ENCODE results near the gene LMNTD1.

Gene LMNTD1

DNA sequence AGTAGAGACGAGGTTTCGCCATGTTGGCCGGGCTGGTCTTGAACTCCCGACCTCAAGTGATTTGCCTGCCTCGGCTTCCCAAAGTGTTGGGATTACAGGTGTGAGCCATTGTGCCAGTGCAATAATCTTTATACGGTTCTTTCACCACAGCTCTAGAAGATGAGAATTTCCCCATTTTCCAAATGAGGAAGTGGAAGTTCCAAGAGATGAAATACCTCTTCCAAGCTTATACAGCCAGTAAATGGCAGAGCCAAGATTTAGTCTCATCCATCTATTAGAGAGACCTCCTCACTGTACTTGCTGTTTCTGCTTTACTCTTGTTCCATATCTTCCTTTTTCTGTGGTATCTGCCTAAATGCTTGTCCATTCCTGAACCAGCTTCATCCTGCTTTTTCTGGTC lies 3.1 kb upstream of the LMNTD1 start:
- Histone ChIP-seq H3K4me3 (ENCODE audit: low read depth, low read length) (no peak overlapping the region), H3K27me3 (ENCODE audit: control insufficient read depth, insufficient read depth, low read length) (no peaks in the 10 kb centered on the region), H3K4me2 (ENCODE audit: low read length) (no peak overlapping the region), H3K79me2 (no peaks in the 10 kb centered on the region), H3K4me1 (no peaks in the 10 kb centered on the region), H3K9me3 (ENCODE audit: control insufficient read depth, low read length) (no peaks in the 10 kb centered on the region), H3K27ac (no peak overlapping the region), H3K9ac (no peak overlapping the region), H2AFZ (no peak overlapping the region), H3K36me3 (ENCODE audit: control insufficient read depth, insufficient read depth, low read length) (no peaks in the 10 kb centered on the region)
- TF ChIP-seq, protein P1, sequence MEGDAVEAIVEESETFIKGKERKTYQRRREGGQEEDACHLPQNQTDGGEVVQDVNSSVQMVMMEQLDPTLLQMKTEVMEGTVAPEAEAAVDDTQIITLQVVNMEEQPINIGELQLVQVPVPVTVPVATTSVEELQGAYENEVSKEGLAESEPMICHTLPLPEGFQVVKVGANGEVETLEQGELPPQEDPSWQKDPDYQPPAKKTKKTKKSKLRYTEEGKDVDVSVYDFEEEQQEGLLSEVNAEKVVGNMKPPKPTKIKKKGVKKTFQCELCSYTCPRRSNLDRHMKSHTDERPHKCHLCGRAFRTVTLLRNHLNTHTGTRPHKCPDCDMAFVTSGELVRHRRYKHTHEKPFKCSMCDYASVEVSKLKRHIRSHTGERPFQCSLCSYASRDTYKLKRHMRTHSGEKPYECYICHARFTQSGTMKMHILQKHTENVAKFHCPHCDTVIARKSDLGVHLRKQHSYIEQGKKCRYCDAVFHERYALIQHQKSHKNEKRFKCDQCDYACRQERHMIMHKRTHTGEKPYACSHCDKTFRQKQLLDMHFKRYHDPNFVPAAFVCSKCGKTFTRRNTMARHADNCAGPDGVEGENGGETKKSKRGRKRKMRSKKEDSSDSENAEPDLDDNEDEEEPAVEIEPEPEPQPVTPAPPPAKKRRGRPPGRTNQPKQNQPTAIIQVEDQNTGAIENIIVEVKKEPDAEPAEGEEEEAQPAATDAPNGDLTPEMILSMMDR (IDR thresholded peaks at IDR 0.05), result no peak

DNA sequence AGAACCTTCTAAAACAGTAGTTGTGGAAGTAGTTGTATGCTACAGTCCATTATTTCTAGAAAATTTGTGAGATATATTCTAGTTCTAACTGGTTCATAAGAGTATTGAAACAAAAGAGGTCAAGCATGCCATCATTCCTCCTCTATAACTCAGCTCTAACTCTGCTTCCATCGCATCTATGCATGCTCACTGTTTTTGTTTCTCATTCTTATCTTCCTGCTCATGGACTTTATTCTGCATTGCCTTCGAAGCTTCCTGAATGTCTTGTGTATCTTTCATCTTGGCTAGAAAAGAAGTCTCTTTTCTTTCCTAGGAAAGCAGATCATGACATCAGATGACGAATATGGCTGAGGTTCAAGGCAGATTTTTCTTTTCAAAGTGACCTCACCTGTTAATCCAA lies 402 bp downstream of the LMNTD1 start:
- no peaks in the 10 kb centered on the region for H3K27me3 ChIP-seq (ENCODE audit: control insufficient read depth, insufficient read depth, low read length)
- H3K9ac ChIP-seq, result no peak overlapping the region
- no peak overlapping the region for H3K4me3 ChIP-seq (ENCODE audit: low read depth, low read length)
- H3K36me3 ChIP-seq (ENCODE audit: control insufficient read depth, insufficient read depth, low read length), result no peaks in the 10 kb centered on the region
- no peak overlapping the region for H2AFZ ChIP-seq
- H3K9me3 ChIP-seq (ENCODE audit: control insufficient read depth, low read length), result no peaks in the 10 kb centered on the region
- no peak overlapping the region for H3K27ac ChIP-seq
- no peaks in the 10 kb centered on the region for H3K4me1 ChIP-seq
- TF ChIP-seq, protein P1 (IDR thresholded peaks at IDR 0.05), result no peak
- no peak overlapping the region for H3K4me2 ChIP-seq (ENCODE audit: low read length)
- H3K79me2 ChIP-seq, result no peaks in the 10 kb centered on the region

DNA sequence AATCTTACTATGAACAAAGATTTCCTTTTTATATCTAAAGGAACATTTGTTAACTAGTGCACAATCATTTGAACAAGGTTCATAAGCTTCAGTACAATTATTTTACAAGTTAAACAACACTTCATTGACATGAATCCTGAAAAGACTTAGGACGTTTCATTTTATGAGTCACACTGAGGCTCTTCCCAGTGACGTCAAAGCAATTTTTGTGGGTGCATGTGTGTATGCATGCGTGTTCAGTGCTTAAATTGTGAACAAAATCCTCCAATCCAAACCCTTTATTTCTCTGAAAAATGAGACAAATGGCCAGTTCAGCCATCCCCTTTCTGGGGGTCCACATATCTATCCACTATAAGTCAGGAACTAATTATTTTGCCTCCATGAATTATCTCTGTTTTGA lies 2.9 kb downstream of the LMNTD1 start:
- Histone ChIP-seq H3K4me2 (ENCODE audit: low read length) (no peak overlapping the region), H3K9me3 (ENCODE audit: control insufficient read depth, low read length) (no peaks in the 10 kb centered on the region), H3K4me1 (no peaks in the 10 kb centered on the region), H3K27ac (no peak overlapping the region), H3K4me3 (ENCODE audit: low read depth, low read length) (no peak overlapping the region), H3K36me3 (ENCODE audit: control insufficient read depth, insufficient read depth, low read length) (no peaks in the 10 kb centered on the region), H3K9ac (no peak overlapping the region), H3K27me3 (ENCODE audit: control insufficient read depth, insufficient read depth, low read length) (no peaks in the 10 kb centered on the region), H3K79me2 (no peaks in the 10 kb centered on the region), H2AFZ (no peak overlapping the region)
- TF ChIP-seq, protein P1 (IDR thresholded peaks at IDR 0.05), result no peak

DNA sequence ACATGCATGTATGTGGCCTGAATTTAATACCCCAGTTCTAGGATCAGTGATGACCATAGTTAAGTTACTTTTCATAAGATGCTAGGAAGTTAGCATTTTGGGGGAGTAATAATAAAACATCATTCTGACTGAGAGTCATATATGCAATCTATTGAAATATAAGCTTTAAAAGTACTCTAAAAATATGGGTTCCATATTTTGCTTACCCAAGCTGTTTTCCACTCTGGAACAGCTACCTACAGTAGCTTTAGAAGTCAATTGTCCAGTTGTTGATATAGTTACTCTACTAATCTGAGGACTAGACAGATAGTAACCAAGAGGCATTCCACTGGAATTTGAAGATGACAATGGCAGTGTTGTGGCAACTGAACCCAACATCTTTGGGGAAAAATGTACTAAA lies 4.0 kb downstream of the LMNTD1 start:
- H3K36me3 ChIP-seq (ENCODE audit: control insufficient read depth, insufficient read depth, low read length), result no peaks in the 10 kb centered on the region
- H3K27me3 ChIP-seq (ENCODE audit: control insufficient read depth, insufficient read depth, low read length), result no peaks in the 10 kb centered on the region
- no peaks in the 10 kb centered on the region for H3K79me2 ChIP-seq
- H2AFZ ChIP-seq, result no peak overlapping the region
- H3K9ac ChIP-seq, result no peak overlapping the region
- H3K4me2 ChIP-seq (ENCODE audit: low read length), result no peak overlapping the region
- H3K27ac ChIP-seq, result no peak overlapping the region
- no peak overlapping the region for H3K4me3 ChIP-seq (ENCODE audit: low read depth, low read length)
- no peaks in the 10 kb centered on the region for H3K4me1 ChIP-seq
- H3K9me3 ChIP-seq (ENCODE audit: control insufficient read depth, low read length), result no peaks in the 10 kb centered on the region
- TF ChIP-seq, protein P1 (IDR thresholded peaks at IDR 0.05), result no peak

DNA sequence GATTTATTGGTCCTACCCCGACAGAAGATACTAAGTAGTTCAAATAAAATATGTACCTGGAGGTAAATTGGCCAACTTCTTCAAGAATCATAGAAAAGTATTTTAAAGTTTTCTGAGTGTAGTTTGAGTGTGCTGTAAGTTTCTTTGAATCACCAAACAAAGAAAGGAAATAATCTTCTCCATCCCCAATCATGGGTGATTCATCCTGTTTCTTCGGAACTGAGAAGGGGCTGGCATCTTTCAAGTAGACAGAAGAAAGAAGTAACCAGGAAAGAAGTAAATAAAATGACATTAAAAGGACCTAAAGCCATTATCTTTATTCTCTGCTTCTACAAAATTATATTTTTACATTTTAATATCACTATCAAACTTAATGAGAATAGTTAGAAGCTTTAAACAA lies 6.8 kb downstream of the LMNTD1 start:
- no peak overlapping the region for H3K9ac ChIP-seq
- H3K4me1 ChIP-seq, result no peaks in the 10 kb centered on the region
- TF ChIP-seq, protein P1 (IDR thresholded peaks at IDR 0.05), result no peak
- no peaks in the 10 kb centered on the region for H3K9me3 ChIP-seq (ENCODE audit: control insufficient read depth, low read length)
- H3K4me3 ChIP-seq (ENCODE audit: low read depth, low read length), result no peak overlapping the region
- no peak overlapping the region for H3K27ac ChIP-seq
- H3K4me2 ChIP-seq (ENCODE audit: low read length), result no peak overlapping the region
- H3K36me3 ChIP-seq (ENCODE audit: control insufficient read depth, insufficient read depth, low read length), result no peaks in the 10 kb centered on the region
- no peaks in the 10 kb centered on the region for H3K79me2 ChIP-seq
- H3K27me3 ChIP-seq (ENCODE audit: control insufficient read depth, insufficient read depth, low read length), result no peaks in the 10 kb centered on the region
- no peak overlapping the region for H2AFZ ChIP-seq
